HL-60 (cell line): Measurements from ENCODE around the gene MRPS18A.

Experiments
- CTCF ChIP-seq: IDR thresholded peaks from one replicate; pipeline ENCODE4 v1.5.1; 2011; ENCODE audit warnings: low read length, control low read depth, inconsistent platforms; ENCODE audit not compliant: insufficient read depth
- GABPA ChIP-seq: IDR thresholded peaks from 2 replicates; pipeline ENCODE4 v1.6.1; 2012; ENCODE audit warnings: low read depth
- POLR2AphosphoS5 ChIP-seq: IDR thresholded peaks from 2 replicates; pipeline ENCODE4 v1.6.1; 2012; ENCODE audit warnings: low read depth

GRCh38 chr6:43624786-43625288 lies 62.8 kb downstream of the MRPS18A start:
- TF ChIP-seq GABPA (no peak), CTCF (no peak), POLR2AphosphoS5 (no peak)
